HepG2 (cell line): Measurements from ENCODE around the gene SKP1. TPM values are rescaled to one million over a fixed set of nuclear protein-coding genes. Genes with fewer than 3 reads are reported as not detected.
A peak's percentile ranks its signal among the peaks of the same experiment; 100 is the strongest.

Experiments
- ARNTL ChIP-seq: sonication (generic); formaldehyde crosslinking; IDR thresholded peaks from 2 replicates; pipeline ENCODE4 v1.4.0; 2020; ENCODE audit warnings: mild to moderate bottlenecking, missing genetic modification reagents
- ATF5 ChIP-seq: sonication (generic); formaldehyde crosslinking; IDR thresholded peaks from 2 replicates; pipeline ENCODE4 v1.4.0; 2020; ENCODE audit warnings: mild to moderate bottlenecking, low read depth, missing genetic modification reagents
- ATF7 ChIP-seq, 2 experiments: fragments of 450-650 bp in 1 of 2; sonication (generic) in 1 of 2; formaldehyde crosslinking in 1 of 2; IDR thresholded peaks; 2 replicates each; pipeline versions ENCODE4 v1.4.0 to v1.6.1; 2016 to 2020; ENCODE audit warnings: antibody characterized with exemption in 1 of 2, mild to moderate bottlenecking in 1 of 2, missing genetic modification reagents in 1 of 2
- BHLHE40 ChIP-seq: IDR thresholded peaks from 2 replicates; pipeline ENCODE4 v1.6.1; 2011; ENCODE audit warnings: low read length, improper control_type of control experiment
- CTCF ChIP-seq: sonication (generic); formaldehyde crosslinking; IDR thresholded peaks from 2 replicates; pipeline ENCODE4 v1.5.0; 2020; ENCODE audit warnings: mild to moderate bottlenecking, missing genetic modification reagents, moderate library complexity
- GMEB2 ChIP-seq: IDR thresholded peaks from 2 replicates; pipeline ENCODE4 v1.6.1; 2016; ENCODE audit warnings: missing biosample characterization, missing genetic modification reagents, low read depth
- ISX ChIP-seq: sonication (generic); formaldehyde crosslinking; conservative IDR thresholded peaks from 2 replicates; pipeline ENCODE4 v1.5.0; 2020; ENCODE audit warnings: missing genetic modification reagents
- JUND ChIP-seq: sonication (generic); formaldehyde crosslinking; IDR thresholded peaks from 2 replicates; pipeline ENCODE4 v1.8.0; 2022; ENCODE audit warnings: mild to moderate bottlenecking, missing genetic modification reagents
- KDM5B ChIP-seq: sonication (generic); formaldehyde crosslinking; IDR thresholded peaks from 2 replicates; pipeline ENCODE4 v1.4.0; 2020; ENCODE audit warnings: missing genetic modification reagents, mild to moderate bottlenecking, borderline replicate concordance
- LRRFIP1 ChIP-seq: sonication (generic); formaldehyde crosslinking; conservative IDR thresholded peaks from 2 replicates; pipeline ENCODE4 v1.4.0; 2020; ENCODE audit warnings: missing genetic modification reagents
- NR2F6 ChIP-seq, 2 experiments: IDR thresholded peaks; 2 replicates each; pipeline ENCODE4 v1.6.1; 2016; ENCODE audit warnings: antibody characterized with exemption in 1 of 2, mild to moderate bottlenecking in 1 of 2
- RFX1 ChIP-seq: fragments of 450-650 bp; IDR thresholded peaks from 2 replicates; pipeline ENCODE4 v1.6.1; 2017
- SAP130 ChIP-seq: IDR thresholded peaks from 2 replicates; pipeline ENCODE4 v1.6.1; 2016; ENCODE audit warnings: low read depth
- SRSF4 ChIP-seq: fragments of 200-400 bp; formaldehyde crosslinking; IDR thresholded peaks from one replicate; pipeline ENCODE4 v1.6.1; 2018; ENCODE audit warnings: mild to moderate bottlenecking, low read depth, low read length, moderate library complexity; ENCODE audit not compliant: poor library complexity, severe bottlenecking
- ZBTB14 ChIP-seq: sonication (generic); formaldehyde crosslinking; IDR thresholded peaks from 2 replicates; pipeline ENCODE4 v1.4.0; 2020; ENCODE audit warnings: missing genetic modification reagents
- ZNF367 ChIP-seq: sonication (generic); formaldehyde crosslinking; IDR thresholded peaks from 2 replicates; pipeline ENCODE4 v1.4.0; 2020; ENCODE audit warnings: missing genetic modification reagents, borderline replicate concordance
- ZNF619 ChIP-seq: sonication (generic); formaldehyde crosslinking; IDR thresholded peaks from 2 replicates; pipeline ENCODE4 v1.4.0; 2020; ENCODE audit warnings: mild to moderate bottlenecking, missing genetic modification reagents
- ZNF660 ChIP-seq: sonication (generic); formaldehyde crosslinking; IDR thresholded peaks from 2 replicates; pipeline ENCODE4 v1.5.1; 2020; ENCODE audit warnings: mild to moderate bottlenecking, low read depth, missing genetic modification reagents, borderline replicate concordance
- ZSCAN22 ChIP-seq: sonication (generic); formaldehyde crosslinking; IDR thresholded peaks from 2 replicates; pipeline ENCODE4 v1.4.0; 2020; ENCODE audit warnings: mild to moderate bottlenecking, missing genetic modification reagents
- polyA plus RNA-seq, 8 experiments: library from polyadenylated mRNA; depleted of rRNA in 3 of 8; stranded (reverse) in 7 of 8; unstranded in 1 of 8; fragments of >200 nt; fragmentation: Illumina TruSeq in 4 of 8; extraction: Trizol in 4 of 8; gene quantifications; 2 replicates each; pipeline versions ENCODE4 v1.2.1 to v1.2.3, GENCODE V29; 2011 to 2016; ENCODE audit warnings: low read depth in 4 of 8, missing spikeins in 1 of 8, mixed read lengths in 1 of 8; ENCODE audit not compliant: insufficient read depth in 1 of 8
- total RNA-seq, 5 experiments: library from RNA; depleted of rRNA; stranded (reverse); fragments of >200 nt; fragmentation: Illumina TruSeq; extraction: Trizol; gene quantifications; 2 replicates each; pipeline ENCODE4 v1.2.3, GENCODE V29; 2016; ENCODE audit warnings: low read depth in 1 of 5

SKP1 gene
- total and polyA plus RNA-seq, 2 of the 13 experiments (the other 11 are each of a cell fraction or from before 2014, with no cell fraction given) = 134 to 340 TPM

GRCh38 chr5:134184155-134185135, 7.7 kb upstream of the SKP1 start (continued):
- no peak for TF ChIP-seq SRSF4
- TF ChIP-seq JUND (CRISPR knock-in tag) = no peak
- TF ChIP-seq ATF7 (IDR thresholded peaks at IDR 0.05) = no peak
- TF ChIP-seq ATF7 (CRISPR knock-in tag; IDR thresholded peaks at IDR 0.05) = no peak
- TF ChIP-seq ZBTB14 (CRISPR knock-in tag) = no peak
- TF ChIP-seq SAP130 (CRISPR knock-in tag) = peak; percentile 17; the same call in 1 of the 2 replicates
- no peak for TF ChIP-seq KDM5B (CRISPR knock-in tag)
- TF ChIP-seq BHLHE40 = 0 out of 2 replicates have a peak, but pooled peaks have one; percentile 5
- TF ChIP-seq ZSCAN22 = no peak
- TF ChIP-seq ZNF367 (CRISPR knock-in tag) = no peak
- TF ChIP-seq ATF5 (CRISPR knock-in tag) = no peak
- no peak for TF ChIP-seq GMEB2 (CRISPR knock-in tag)
- no peak for TF ChIP-seq ISX (CRISPR knock-in tag)
- TF ChIP-seq LRRFIP1 (CRISPR knock-in tag) = no peak
- peak; percentile 47; the same call in 1 of the 2 replicates for TF ChIP-seq ZNF619 (CRISPR knock-in tag)
- TF ChIP-seq ARNTL (CRISPR knock-in tag) = no peak
- TF ChIP-seq NR2F6 (IDR thresholded peaks at IDR 0.05) = 0 out of 2 replicates have a peak, but pooled peaks have one; percentile 21
- 0 out of 2 replicates have a peak, but pooled peaks have one; percentile 45 for TF ChIP-seq NR2F6 (CRISPR knock-in tag; IDR thresholded peaks at IDR 0.05)
- TF ChIP-seq ZNF660 (CRISPR knock-in tag) = no peak
- TF ChIP-seq RFX1 = no peak
- TF ChIP-seq CTCF (CRISPR knock-in tag) = peak; percentile 97
